ENCODE data around the gene ATG16L1.

Gene ATG16L1

DNA sequence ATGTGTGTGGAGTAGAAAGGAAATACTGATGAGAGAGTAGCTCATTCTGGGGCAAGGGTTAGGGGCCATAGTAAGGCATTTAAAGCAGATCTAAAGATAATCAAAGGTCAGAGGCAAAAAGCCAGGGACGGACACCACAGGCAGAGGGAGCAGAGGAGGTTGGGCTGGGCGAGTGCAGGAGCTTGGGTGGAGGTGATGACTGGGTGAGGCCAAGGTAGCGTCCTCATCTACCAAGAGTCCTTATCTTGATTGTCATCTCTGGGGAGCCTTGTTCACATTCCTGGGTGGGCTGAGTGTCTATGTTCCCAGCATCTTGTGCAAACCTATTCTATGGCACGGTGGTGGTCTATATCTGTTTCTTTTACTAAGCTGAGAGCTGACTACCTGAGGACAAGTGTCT lies 30.1 kb downstream of the ATG16L1 start:
- no peak for TF ChIP-seq Cebpa-rat (IDR thresholded peaks at IDR 0.05)
- H3K9ac ChIP-seq, result no peak overlapping the region
- H3K9me3 ChIP-seq (replicated peaks in 1 of 11), result no peaks in the 10 kb centered on the region
- H3K4me1 ChIP-seq, result peaks cover 0 to 12% (median 9%) of the 10 kb centered on the region in 10 experiments; a peak in 9 of 20 replicates
- no peak overlapping the region for H3K4me3 ChIP-seq
- no peaks in the 10 kb centered on the region for H3K27me3 ChIP-seq
- no peak overlapping the region for H3K4me2 ChIP-seq
- H4K20me1 ChIP-seq, result peaks cover 0 to 8% (median 0%) of the 10 kb centered on the region in 11 experiments; a peak in 4 of 22 replicates
- peaks cover 100% of the 10 kb centered on the region in 11 experiments for H3K36me3 ChIP-seq
- H3K27ac ChIP-seq, result no peak overlapping the region

DNA sequence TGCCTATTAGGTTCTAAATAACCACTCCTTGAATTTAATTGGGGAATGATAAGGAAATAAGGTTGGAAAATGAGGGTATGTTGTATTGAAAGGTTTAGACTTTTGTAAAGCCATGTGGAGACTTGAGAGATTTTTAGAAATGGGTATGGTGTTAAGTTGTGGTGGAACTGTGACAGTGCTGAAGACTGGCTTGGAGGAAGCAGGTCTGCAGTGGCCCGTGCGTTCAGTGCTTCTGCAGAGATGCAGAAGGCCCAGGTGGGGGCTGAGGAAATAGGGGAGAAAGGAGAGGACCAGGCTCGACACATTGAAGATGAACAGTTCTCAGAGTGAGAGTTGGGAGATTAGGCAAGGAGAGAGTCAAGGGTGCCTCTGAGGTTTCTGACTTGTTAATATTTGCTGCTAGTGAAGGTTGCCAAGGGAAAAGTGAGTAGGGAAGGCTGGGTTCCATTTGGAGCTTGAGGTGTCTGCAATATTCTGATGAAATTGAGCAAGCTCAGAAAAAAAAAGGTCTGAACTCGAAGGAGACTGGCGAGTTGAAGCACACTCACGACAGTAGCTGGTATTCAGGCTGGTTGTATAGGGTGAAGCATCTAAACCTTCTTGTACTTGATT lies 30.6 kb downstream of the ATG16L1 start:
- Histone ChIP-seq H3K9me3 (replicated peaks in 1 of 11) (no peaks in the 10 kb centered on the region), H3K4me1 (peaks cover 0 to 12% (median 9%) of the 10 kb centered on the region in 10 experiments; a peak in 9 of 20 replicates), H3K27me3 (no peaks in the 10 kb centered on the region), H3K4me2 (no peak overlapping the region), H3K36me3 (peaks cover 100% of the 10 kb centered on the region in 11 experiments), H3K9ac (no peak overlapping the region), H3K27ac (no peak overlapping the region), H3K4me3 (no peak overlapping the region), H4K20me1 (peaks cover 0 to 8% (median 0%) of the 10 kb centered on the region in 11 experiments; a peak in 4 of 22 replicates)
- no peak for TF ChIP-seq Cebpa-rat (IDR thresholded peaks at IDR 0.05)

DNA sequence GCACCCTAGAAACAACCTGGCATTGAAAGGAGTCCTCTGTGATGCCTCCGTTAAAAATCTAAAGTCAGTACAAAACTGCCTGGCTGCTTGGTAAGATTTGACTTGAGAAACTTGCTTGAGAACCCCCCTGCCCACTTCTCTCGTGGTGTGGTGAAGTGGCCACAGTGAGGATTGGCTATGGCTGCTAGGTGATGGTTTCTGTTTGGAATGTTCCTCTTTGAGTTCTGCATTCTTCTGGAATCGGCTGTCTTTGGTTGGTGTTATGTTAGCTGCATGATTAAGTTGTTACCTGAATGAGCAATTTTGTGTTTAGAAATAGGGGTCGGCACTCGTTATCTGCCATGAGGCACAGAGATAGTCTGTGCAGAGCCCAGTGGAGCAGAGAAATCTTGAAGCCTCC lies 34.4 kb downstream of the ATG16L1 start:
- H3K9ac ChIP-seq, result no peak overlapping the region
- H3K4me2 ChIP-seq, result no peak overlapping the region
- peaks cover 99 to 100% (median 100%) of the 10 kb centered on the region in 11 experiments for H3K36me3 ChIP-seq
- no peak overlapping the region for H3K27ac ChIP-seq
- no peaks in the 10 kb centered on the region for H3K9me3 ChIP-seq (replicated peaks in 1 of 11)
- TF ChIP-seq Cebpa-rat (IDR thresholded peaks at IDR 0.05), result no peak
- no peaks in the 10 kb centered on the region for H3K27me3 ChIP-seq
- H3K4me3 ChIP-seq, result no peak overlapping the region
- H3K4me1 ChIP-seq, result peaks cover 0 to 15% (median 12%) of the 10 kb centered on the region in 10 experiments; a peak in 14 of 20 replicates
- peaks cover 0 to 26% (median 8%) of the 10 kb centered on the region in 11 experiments; a peak in 10 of 22 replicates for H4K20me1 ChIP-seq

DNA sequence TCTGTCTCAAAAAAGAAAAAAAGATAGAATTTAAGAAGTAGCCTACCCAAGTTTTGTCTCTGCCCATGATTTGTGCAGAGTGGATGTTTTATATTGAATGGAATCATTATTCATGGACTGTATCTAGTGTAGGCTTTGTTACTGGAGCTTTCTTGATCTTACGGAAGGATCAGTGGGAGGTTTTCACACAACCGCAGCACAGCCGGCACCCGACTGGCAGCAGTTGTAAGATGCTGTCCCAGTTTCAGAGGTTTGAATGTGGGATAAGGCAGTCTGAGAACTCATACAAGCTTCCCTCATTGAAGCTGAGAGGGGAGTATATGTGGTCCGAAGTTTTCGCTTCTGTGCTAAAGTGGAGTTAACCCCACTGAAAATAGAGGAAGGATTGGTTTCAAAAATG lies 36.4 kb downstream of the ATG16L1 start:
- Histone ChIP-seq H3K27me3 (no peaks in the 10 kb centered on the region), H3K4me2 (peak overlapping the region in 7 of 11 experiments; percentile 11 to 64 (median 40); a peak in 12 of 22 replicates), H4K20me1 (peaks cover 0 to 35% (median 8%) of the 10 kb centered on the region in 11 experiments; a peak in 10 of 22 replicates), H3K9ac (no peak overlapping the region), H3K36me3 (peaks cover 99 to 100% (median 100%) of the 10 kb centered on the region in 11 experiments), H3K27ac (peak overlapping the region in 3 of 11 experiments; percentile 11 to 37 (median 14); a peak in 2 of 22 replicates), H3K4me1 (peaks cover 0 to 15% (median 12%) of the 10 kb centered on the region in 10 experiments; a peak in 14 of 20 replicates), H3K9me3 (replicated peaks in 1 of 11) (no peaks in the 10 kb centered on the region), H3K4me3 (no peak overlapping the region)
- TF ChIP-seq Cebpa-rat (IDR thresholded peaks at IDR 0.05), result no peak

DNA sequence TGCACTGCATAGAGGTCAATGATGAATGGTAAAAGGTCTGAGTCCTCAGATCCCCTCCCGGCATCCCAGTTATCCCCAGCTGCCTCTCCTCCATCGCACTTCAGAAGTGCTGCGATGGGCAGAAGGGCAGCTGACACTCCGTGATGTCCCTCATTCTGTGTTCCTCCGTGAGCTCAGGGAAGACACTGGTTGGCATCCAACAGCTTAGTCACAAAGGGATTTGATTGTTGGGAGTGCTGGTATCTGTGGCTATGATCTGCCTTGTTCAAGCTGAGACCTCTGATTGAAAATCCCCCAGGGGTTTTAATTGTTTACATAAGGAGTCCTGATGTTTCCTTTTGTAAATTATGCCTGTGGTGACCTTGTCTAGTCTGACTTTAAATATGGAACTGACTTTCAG lies 37.2 kb downstream of the ATG16L1 start:
- no peaks in the 10 kb centered on the region for H3K27me3 ChIP-seq
- peak overlapping the region in 7 of 11 experiments; percentile 11 to 64 (median 40); a peak in 13 of 22 replicates for H3K4me2 ChIP-seq
- H4K20me1 ChIP-seq, result peaks cover 0 to 41% (median 8%) of the 10 kb centered on the region in 11 experiments; a peak in 10 of 22 replicates
- no peak overlapping the region for H3K9ac ChIP-seq
- H3K9me3 ChIP-seq (replicated peaks in 1 of 11), result no peaks in the 10 kb centered on the region
- peaks cover 0 to 15% (median 12%) of the 10 kb centered on the region in 10 experiments; a peak in 14 of 20 replicates for H3K4me1 ChIP-seq
- TF ChIP-seq Cebpa-rat (IDR thresholded peaks at IDR 0.05), result no peak
- peak overlapping the region in 3 of 11 experiments; percentile 11 to 50 (median 37); a peak in 5 of 22 replicates for H3K27ac ChIP-seq
- peaks cover 99 to 100% (median 100%) of the 10 kb centered on the region in 11 experiments for H3K36me3 ChIP-seq
- H3K4me3 ChIP-seq, result no peak overlapping the region

DNA sequence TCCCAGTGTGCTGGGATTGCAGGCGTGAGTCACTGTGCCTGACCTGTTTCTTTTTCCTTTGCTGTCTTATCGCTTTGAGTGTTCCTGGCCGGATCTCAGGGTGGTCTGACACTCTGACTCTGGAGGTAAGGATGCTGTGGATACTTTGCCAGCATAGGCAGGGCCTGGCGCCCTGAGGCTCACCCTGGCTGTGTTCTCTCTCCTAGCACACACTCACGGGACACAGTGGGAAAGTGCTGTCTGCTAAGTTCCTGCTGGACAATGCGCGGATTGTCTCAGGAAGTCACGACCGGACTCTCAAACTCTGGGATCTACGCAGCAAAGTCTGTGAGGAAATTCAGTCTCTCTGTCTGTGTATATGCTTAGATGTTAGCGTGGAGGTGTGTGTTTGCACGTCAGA lies 38.2 kb downstream of the ATG16L1 start:
- H3K4me2 ChIP-seq, result no peak overlapping the region
- no peak overlapping the region for H3K4me3 ChIP-seq
- peaks cover 0 to 51% (median 13%) of the 10 kb centered on the region in 11 experiments; a peak in 11 of 22 replicates for H4K20me1 ChIP-seq
- no peaks in the 10 kb centered on the region for H3K9me3 ChIP-seq (replicated peaks in 1 of 11)
- no peak for TF ChIP-seq Cebpa-rat (IDR thresholded peaks at IDR 0.05)
- H3K36me3 ChIP-seq, result peaks cover 99 to 100% (median 100%) of the 10 kb centered on the region in 11 experiments
- peaks cover 0 to 15% (median 12%) of the 10 kb centered on the region in 10 experiments; a peak in 14 of 20 replicates for H3K4me1 ChIP-seq
- no peaks in the 10 kb centered on the region for H3K27me3 ChIP-seq
- H3K27ac ChIP-seq, result peak overlapping the region in 1 of 11 experiments; percentile 50; a peak in 2 of 22 replicates
- H3K9ac ChIP-seq, result no peak overlapping the region

DNA sequence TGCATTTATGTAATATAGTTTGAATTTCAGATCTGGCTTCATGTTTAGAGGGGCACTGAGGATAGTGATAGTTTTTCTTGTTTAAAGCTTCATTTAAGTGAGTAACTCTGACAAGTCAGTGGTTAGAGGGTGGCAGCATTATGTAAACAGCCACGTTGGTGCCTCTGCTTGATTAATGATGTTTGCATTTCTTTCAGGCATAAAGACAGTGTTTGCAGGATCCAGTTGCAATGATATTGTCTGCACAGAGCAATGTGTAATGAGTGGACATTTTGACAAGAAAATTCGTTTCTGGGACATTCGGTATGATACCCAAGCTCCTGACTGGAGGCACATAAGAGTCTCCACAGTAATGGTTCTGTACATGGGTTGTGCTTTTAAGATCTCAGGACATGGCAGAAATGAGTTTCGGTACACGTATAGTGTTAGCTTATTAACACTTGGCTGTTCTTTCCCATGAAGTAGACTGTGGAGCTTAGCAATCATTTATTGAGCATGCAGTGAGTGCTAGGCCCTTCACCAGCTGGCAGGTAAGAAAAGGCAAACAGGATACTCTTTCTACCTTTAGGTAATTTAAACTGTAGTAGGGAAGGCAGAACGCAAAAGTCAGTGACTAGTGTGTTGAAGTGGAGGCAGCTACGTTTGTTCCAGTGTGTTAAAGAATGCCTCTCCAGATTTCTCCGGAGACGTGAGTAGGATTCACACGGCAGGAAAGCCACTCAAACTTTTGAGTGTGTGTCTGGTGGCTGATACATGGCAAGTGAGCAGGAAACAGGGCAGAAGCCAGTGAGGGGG lies 38.8 kb downstream of the ATG16L1 start:
- no peak overlapping the region for H3K4me3 ChIP-seq
- H3K27ac ChIP-seq, result no peak overlapping the region
- no peak for TF ChIP-seq Cebpa-rat (IDR thresholded peaks at IDR 0.05)
- H3K9ac ChIP-seq, result no peak overlapping the region
- H3K27me3 ChIP-seq, result no peaks in the 10 kb centered on the region
- H3K4me1 ChIP-seq, result peaks cover 0 to 15% (median 12%) of the 10 kb centered on the region in 10 experiments; a peak in 14 of 20 replicates
- H3K9me3 ChIP-seq (replicated peaks in 1 of 11), result no peaks in the 10 kb centered on the region
- H3K36me3 ChIP-seq, result peaks cover 99 to 100% (median 100%) of the 10 kb centered on the region in 11 experiments
- H4K20me1 ChIP-seq, result peaks cover 0 to 57% (median 13%) of the 10 kb centered on the region in 11 experiments; a peak in 11 of 22 replicates
- no peak overlapping the region for H3K4me2 ChIP-seq

DNA sequence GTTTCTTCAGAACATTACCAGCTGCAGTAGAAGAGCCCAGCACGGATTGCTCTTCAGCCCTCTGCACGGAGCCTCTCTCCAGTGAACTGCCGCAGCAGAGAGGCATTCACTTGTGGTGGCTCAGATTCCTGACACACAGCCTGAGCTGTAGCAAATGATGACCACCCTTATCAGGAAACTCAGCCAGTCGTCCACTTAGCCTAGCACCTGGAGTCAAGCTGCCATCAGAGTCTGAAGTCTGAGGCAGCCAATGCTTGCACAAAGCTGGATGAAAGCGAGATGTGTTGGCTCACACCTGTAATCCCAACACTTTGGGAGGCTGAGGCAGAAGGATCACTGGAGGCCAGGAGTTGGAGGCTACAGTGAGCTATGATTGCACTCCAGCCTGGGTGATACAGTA lies 44.4 kb downstream of the ATG16L1 start:
- H3K9me3 ChIP-seq (replicated peaks in 1 of 11), result no peaks in the 10 kb centered on the region
- no peak overlapping the region for H3K4me2 ChIP-seq
- H3K27ac ChIP-seq, result no peak overlapping the region
- peaks cover 55 to 66% (median 63%) of the 10 kb centered on the region in 11 experiments for H3K36me3 ChIP-seq
- peaks cover 0 to 38% (median 0%) of the 10 kb centered on the region in 11 experiments; a peak in 4 of 22 replicates for H4K20me1 ChIP-seq
- H3K27me3 ChIP-seq, result no peaks in the 10 kb centered on the region
- no peak overlapping the region for H3K9ac ChIP-seq
- H3K4me1 ChIP-seq, result no peaks in the 10 kb centered on the region
- no peak for TF ChIP-seq Cebpa-rat (IDR thresholded peaks at IDR 0.05)
- H3K4me3 ChIP-seq, result no peak overlapping the region

DNA sequence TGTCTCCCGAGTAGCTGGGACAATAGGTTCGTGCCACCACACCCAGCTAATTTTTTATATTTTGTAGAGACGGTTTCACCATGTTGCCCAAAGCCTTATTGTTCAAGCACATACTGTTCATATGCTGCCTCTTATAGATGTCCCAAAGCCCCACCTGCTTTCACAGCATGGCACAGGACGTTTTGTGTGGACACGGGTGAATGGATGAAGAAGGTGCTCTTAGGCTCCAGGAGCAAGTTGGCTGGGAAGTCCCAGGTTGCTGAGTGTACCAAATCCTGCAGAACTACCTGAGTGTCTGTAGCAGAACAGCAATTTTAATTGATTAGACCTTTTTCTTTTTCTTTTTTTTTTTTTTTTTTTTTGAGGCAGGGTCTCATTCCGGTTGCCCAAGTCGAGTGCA lies 45.6 kb downstream of the ATG16L1 start:
- Histone ChIP-seq H3K9ac (no peak overlapping the region), H4K20me1 (peaks cover 0 to 31% (median 0%) of the 10 kb centered on the region in 11 experiments; a peak in 4 of 22 replicates), H3K4me2 (no peak overlapping the region), H3K4me3 (no peak overlapping the region), H3K36me3 (peaks cover 43 to 54% (median 51%) of the 10 kb centered on the region in 11 experiments), H3K4me1 (no peaks in the 10 kb centered on the region), H3K27me3 (no peaks in the 10 kb centered on the region), H3K9me3 (replicated peaks in 1 of 11) (no peaks in the 10 kb centered on the region), H3K27ac (no peak overlapping the region)
- no peak for TF ChIP-seq Cebpa-rat (IDR thresholded peaks at IDR 0.05)
